Peyer's patch (tissue), 4 donors: Measurements from ENCODE around the gene UHRF1. TPM values are rescaled to one million over a fixed set of nuclear protein-coding genes. Genes with fewer than 3 reads are reported as not detected.

Experiments
- DNase-seq, 3 donors: peaks; one replicate each; pipeline ENCODE4 v3.0.0-alpha.2; 2017 to 2019
- H3K27ac ChIP-seq, 4 donors: fragments of 200-600 bp; sonication (generic); one replicate each; pipeline ENCODE4 v1.5.1; 2016 to 2019
- H3K27me3 ChIP-seq, 2 donors: fragments of 200-600 bp; sonication (generic); one replicate each; pipeline ENCODE4 v1.5.1; 2019
- H3K36me3 ChIP-seq, 3 donors: fragments of 200-600 bp; sonication (generic); one replicate each; pipeline ENCODE4 v1.5.1; 2016 to 2019
- H3K4me1 ChIP-seq, 4 donors: fragments of 200-600 bp; sonication (generic); one replicate each; pipeline ENCODE4 v1.5.1; 2016 to 2019
- H3K4me3 ChIP-seq, 4 donors: fragments of 200-600 bp; sonication (generic); 1 replicate in 3 of 4; 2 replicates in 1 of 4; pipeline ENCODE4 v1.5.1; 2016 to 2019; ENCODE audit warnings: mild to moderate bottlenecking in 1 of 4
- H3K9me3 ChIP-seq, 4 donors: fragments of 200-600 bp; sonication (generic); one replicate each; pipeline ENCODE4 v1.5.1; 2016 to 2019; ENCODE audit warnings: mild to moderate bottlenecking in 1 of 4
- CTCF ChIP-seq, 6 experiments: fragments of 450-650 bp in 4 of 6; fragments of 200-600 bp in 2 of 6; sonication (generic) in 1 of 6; IDR thresholded peaks; one replicate each; pipeline ENCODE4 v1.5.1; 2017 to 2019; ENCODE audit warnings: antibody characterized with exemption in 6 of 6, mild to moderate bottlenecking in 3 of 6, moderate library complexity in 1 of 6
- POLR2A ChIP-seq, 2 donors: fragments of 450-650 bp; IDR thresholded peaks; one replicate each; pipeline ENCODE4 v1.5.1; 2017; ENCODE audit warnings: antibody characterized with exemption in 2 of 2, mild to moderate bottlenecking in 2 of 2, moderate library complexity in 2 of 2
- total RNA-seq, 4 donors: library from RNA; depleted of rRNA; stranded (reverse); fragments of >200 nt; gene quantifications; one replicate each; pipeline ENCODE4 v1.1.0, GENCODE V29; 2016

The UHRF1 gene
- total RNA-seq, 4 donors from 2014 or later = 6.7 to 35.5 (median 8.0) TPM

GRCh38 chr19:4969772-4970531 is 60.7 kb downstream of the UHRF1 start:
- H3K4me1 ChIP-seq = peaks cover 0 to 51% (median 13%) of the 10 kb centered on the region in 4 donors
- peak in 1 of 3 donors; percentile 34 for DNase-seq
- peak overlapping the region; percentile 38 to 66 (median 54) for H3K27ac ChIP-seq
- no peaks in the 10 kb centered on the region for H3K27me3 ChIP-seq
- H3K36me3 ChIP-seq = no peaks in the 10 kb centered on the region
- no peaks in the 10 kb centered on the region for H3K9me3 ChIP-seq
- TF ChIP-seq CTCF (IDR thresholded peaks at IDR 0.05) (no peak), POLR2A (IDR thresholded peaks at IDR 0.05) (no peak)
- H3K4me3 ChIP-seq = peak overlapping the region; percentile 61 to 91 (median 70)

- peak in 1 of 3 donors; percentile 61 for DNase-seq
- no peak for TF ChIP-seq CTCF (IDR thresholded peaks at IDR 0.05)
- Histone ChIP-seq H3K27ac (peak overlapping the region in 3 of 4 donors; percentile 38 to 66 (median 65)), H3K4me3 (peak overlapping the region; percentile 61 to 91 (median 70)), H3K4me1 (peaks cover 0 to 58% (median 13%) of the 10 kb centered on the region in 4 donors), H3K36me3 (no peaks in the 10 kb centered on the region), H3K27me3 (no peaks in the 10 kb centered on the region), H3K9me3 (no peaks in the 10 kb centered on the region)
These were observed 61.5 kb downstream of the UHRF1 start for GRCh38 chr19:4970558-4971423.

DNA sequence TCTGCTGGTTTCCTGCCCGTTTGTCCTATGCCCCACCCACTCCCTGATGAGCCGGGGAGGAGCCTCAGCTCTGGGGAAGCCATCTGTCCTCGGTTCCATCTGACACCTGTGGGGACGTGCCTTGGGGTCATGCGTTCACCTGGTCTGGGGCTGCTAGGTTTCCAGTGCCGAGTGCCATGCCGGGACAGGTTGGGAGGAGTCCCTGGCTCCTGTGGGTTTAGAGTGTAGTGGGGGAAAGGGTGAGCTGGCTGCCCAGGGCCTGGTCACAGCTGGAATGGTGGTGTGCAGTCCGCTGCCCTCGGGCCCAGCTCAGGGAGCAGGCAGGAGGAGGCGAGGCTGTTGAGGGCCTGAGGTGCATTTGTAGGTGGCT is 62.1 kb downstream of the UHRF1 start:
- DNase-seq = peak in 2 of 3 donors; percentile 71
- H3K9me3 ChIP-seq = no peaks in the 10 kb centered on the region
- TF ChIP-seq CTCF (IDR thresholded peaks at IDR 0.05) = no peak
- peaks cover 0 to 61% (median 13%) of the 10 kb centered on the region in 4 donors for H3K4me1 ChIP-seq
- no peaks in the 10 kb centered on the region for H3K27me3 ChIP-seq
- H3K27ac ChIP-seq = peak overlapping the region in 3 of 4 donors; percentile 38 to 66 (median 65)
- no peaks in the 10 kb centered on the region for H3K36me3 ChIP-seq
- peak overlapping the region; percentile 61 to 91 (median 70) for H3K4me3 ChIP-seq

DNA sequence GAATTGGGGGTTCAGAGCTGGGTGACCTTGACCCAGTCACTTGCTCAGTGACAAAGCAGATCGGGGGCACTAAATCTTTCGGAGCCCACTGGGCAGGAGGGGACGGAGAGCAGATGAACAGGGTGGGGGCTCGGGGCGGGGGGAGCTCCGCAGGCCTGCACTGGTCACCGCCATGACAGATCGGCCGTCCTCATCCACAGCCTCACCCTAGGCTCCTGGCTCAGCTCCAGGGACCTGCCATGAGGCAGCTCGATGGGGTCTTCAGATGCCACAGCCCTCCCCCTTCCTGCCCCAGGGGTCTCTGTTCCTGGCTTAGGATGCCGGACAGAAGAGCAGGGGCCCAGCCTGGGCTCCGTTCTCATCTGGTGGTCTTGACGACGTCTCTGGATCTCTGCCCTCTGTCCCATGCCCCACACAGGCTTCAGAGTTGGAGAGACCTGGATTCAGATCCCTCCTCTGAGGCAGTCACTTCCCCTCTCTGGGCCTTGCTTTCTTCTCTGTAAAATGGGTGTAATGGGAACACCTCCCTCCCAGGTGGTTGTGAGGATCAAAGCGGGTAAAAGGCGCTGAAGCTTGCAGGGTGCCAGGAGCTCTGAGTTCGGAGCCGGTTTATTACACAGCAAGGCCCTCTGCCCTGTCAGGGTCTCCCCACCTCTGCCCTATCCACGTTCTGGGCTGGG is 62.7 kb downstream of the UHRF1 start:
- Histone ChIP-seq H3K27me3 (no peaks in the 10 kb centered on the region), H3K4me1 (peaks cover 0 to 66% (median 13%) of the 10 kb centered on the region in 4 donors), H3K36me3 (no peaks in the 10 kb centered on the region), H3K4me3 (peak overlapping the region in 1 of 4 donors; percentile 91), H3K27ac (no peak overlapping the region), H3K9me3 (no peaks in the 10 kb centered on the region)
- no peak for DNase-seq
- TF ChIP-seq CTCF (IDR thresholded peaks at IDR 0.05) (no peak), POLR2A (IDR thresholded peaks at IDR 0.05) (no peak)

DNA sequence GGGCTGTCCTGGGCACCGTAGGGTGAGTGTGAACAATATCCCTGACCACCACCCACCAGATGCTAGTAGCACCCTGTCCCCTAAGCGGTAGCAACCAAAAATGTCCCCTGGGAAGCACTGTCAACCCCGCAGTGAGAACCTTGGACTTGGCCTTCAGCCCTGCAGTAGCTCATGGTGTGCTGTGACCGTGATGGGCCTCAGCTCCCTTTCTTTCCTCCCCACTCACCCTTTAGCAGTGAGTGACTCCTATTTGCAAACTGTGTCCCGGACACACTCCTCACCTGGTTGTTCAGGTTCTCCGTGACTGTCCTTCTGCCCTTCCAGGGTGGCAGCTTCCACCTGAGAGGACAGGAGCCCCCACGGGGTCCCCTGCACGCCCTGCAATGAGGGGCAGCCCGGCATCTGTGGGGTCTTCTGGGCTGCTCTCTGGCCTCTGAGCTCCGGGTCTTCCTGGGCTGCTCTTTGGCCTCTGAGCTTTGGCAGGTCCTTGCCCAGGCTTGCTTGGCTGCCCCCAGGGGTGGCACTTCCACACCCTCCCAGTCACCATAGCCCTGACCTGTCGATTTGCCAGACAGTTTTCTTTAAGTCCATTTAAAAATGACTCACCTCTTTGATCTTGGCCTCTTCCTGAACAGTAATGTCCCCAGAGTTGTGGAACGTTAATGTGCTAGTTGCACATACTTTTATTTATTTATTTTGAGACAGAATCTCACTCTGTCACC is 63.4 kb downstream of the UHRF1 start:
- H3K9me3 ChIP-seq = no peaks in the 10 kb centered on the region
- H3K4me1 ChIP-seq = peaks cover 0 to 73% (median 13%) of the 10 kb centered on the region in 4 donors
- no peaks in the 10 kb centered on the region for H3K36me3 ChIP-seq
- no peaks in the 10 kb centered on the region for H3K27me3 ChIP-seq
- DNase-seq = no peak
- no peak overlapping the region for H3K27ac ChIP-seq
- no peak overlapping the region for H3K4me3 ChIP-seq
- TF ChIP-seq POLR2A (IDR thresholded peaks at IDR 0.05) (no peak), CTCF (IDR thresholded peaks at IDR 0.05) (no peak)
